ENCODE measurements around the gene ATG10. TPM values are rescaled to one million over a fixed set of nuclear protein-coding genes. Genes with fewer than 3 reads are reported as not detected.
"Not testable (repeated sequence)": the region's sequence is repeated elsewhere in the genome, so short reads cannot be mapped to it uniquely, and the experiment has no call there.

ATG10 gene
- total RNA-seq, 1 donor from 2014 or later: 6.1 TPM

DNA sequence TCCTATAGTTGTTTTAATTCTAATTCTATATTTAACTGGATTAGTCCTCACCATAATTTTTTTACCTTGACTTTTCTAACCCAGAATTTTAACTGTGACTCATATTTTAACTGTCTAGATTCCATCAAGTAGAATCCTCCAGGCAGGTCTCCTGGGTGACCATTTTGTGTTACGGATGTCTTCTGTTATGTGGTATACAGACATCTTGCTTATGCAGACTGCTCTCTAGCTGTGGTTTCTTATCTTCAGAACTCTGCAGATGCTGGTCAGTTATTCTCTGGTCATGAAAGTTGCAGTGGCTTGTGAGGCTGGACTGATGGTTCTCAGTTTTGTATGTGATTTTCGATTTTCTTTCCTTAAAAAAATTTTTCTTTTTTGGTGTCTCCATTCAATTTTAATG is 139.4 kb downstream of the ATG10 start:
- intact Hi-C loops (cut with micrococcal nuclease): no loop called here
- no peaks in the 10 kb centered on the region for H3K27me3 Mint-ChIP-seq (ENCODE audit: insufficient read depth)
- H3K4me3 Mint-ChIP-seq: no peak overlapping the region
- DNase-seq (ENCODE audit: low spot score): no peak
- no peaks in the 10 kb centered on the region for H3K36me3 Mint-ChIP-seq (ENCODE audit: low read depth)
- H3K9me3 Mint-ChIP-seq: no peaks in the 10 kb centered on the region
- no peaks in the 10 kb centered on the region for H3K4me1 Mint-ChIP-seq (ENCODE audit: low read depth)
- no peak overlapping the region for H3K27ac Mint-ChIP-seq

DNA sequence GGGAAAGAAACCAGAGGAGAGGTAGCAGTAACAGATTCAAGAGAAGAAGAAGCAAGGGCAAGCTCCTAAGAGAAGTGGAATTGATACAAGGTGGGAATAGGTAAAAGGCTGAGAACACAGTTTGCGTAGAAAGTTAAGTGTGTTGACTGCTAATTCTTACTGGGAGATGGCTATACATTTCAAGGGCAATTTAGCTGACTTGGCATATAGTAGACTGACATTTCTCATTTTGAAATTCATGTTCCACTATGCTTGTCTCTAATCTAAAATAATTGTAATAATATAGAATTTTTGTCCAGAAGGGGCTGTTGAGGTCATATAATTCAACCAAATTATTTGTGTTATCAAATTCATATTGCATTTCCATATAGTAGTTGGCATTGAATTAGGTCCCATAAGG is 144.0 kb downstream of the ATG10 start:
- intact Hi-C loops (cut with micrococcal nuclease): no loop called here
- Mint-ChIP-seq H3K4me1 (ENCODE audit: low read depth) (no peaks in the 10 kb centered on the region), H3K9me3 (no peaks in the 10 kb centered on the region), H3K36me3 (ENCODE audit: low read depth) (no peaks in the 10 kb centered on the region), H3K27ac (no peak overlapping the region), H3K4me3 (no peak overlapping the region), H3K27me3 (ENCODE audit: insufficient read depth) (no peaks in the 10 kb centered on the region)
- DNase-seq (ENCODE audit: low spot score): no peak

DNA sequence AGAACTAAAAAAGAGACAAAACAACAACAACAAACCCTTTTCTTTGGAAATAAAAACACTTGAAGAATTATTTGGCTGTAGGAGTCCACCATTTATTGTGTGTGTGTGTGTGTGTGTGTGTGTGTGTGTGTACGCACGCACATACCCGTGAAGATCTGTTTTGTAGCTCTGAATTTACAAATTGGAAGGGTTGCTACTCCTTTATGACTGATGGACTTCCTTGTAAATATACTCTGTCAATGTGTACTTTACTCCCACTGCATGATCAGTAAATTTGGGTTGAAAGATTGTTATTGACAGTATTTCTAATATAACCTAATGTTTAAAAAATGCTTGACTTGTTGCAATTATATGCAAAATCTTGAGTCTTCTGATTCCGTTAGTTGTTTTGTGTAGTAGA is 148.1 kb downstream of the ATG10 start:
- no peak overlapping the region for H3K4me3 Mint-ChIP-seq
- H3K27ac Mint-ChIP-seq: no peak overlapping the region
- DNase-seq (ENCODE audit: low spot score): no peak
- no peaks in the 10 kb centered on the region for H3K36me3 Mint-ChIP-seq (ENCODE audit: low read depth)
- H3K4me1 Mint-ChIP-seq (ENCODE audit: low read depth): no peaks in the 10 kb centered on the region
- H3K9me3 Mint-ChIP-seq: peaks cover 10% of the 10 kb centered on the region
- intact Hi-C loops (cut with micrococcal nuclease): no loop called here
- no peaks in the 10 kb centered on the region for H3K27me3 Mint-ChIP-seq (ENCODE audit: insufficient read depth)

DNA sequence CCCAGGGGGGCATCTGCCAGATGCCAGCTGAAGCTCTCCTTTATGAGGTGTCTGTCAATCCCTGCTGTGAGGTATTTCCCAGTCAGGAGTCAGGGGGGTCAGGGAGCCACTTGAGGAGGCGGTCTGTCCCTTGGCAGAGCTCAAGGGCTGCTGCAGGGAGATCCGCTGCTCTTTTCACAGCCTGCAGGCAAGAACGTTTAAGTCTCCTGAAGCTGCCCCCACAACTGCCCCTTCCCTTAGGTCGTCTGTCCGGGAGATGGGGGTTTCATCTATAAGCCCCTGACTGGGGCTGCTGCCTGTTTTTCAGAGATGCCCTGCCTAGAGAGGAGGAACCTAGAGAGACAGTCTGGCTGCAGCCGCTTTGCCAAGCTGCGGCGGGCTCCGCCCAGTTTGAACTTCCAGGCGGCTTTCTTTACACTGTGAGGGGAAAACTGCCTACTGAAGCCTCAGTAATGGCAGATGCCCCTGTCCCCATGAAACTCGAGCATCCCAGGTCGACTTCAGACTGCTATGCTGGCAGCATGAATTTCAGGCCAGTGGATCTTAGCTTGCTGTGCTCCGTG is 158.0 kb downstream of the ATG10 start:
- Mint-ChIP-seq H3K27me3 (ENCODE audit: insufficient read depth) (no peaks in the 10 kb centered on the region), H3K9me3 (peaks cover 25% of the 10 kb centered on the region), H3K27ac (no peak overlapping the region), H3K36me3 (ENCODE audit: low read depth) (no peaks in the 10 kb centered on the region), H3K4me3 (no peak overlapping the region), H3K4me1 (ENCODE audit: low read depth) (no peaks in the 10 kb centered on the region)
- no peak for DNase-seq (ENCODE audit: low spot score)
- intact Hi-C loops (cut with micrococcal nuclease): no loop called here

DNA sequence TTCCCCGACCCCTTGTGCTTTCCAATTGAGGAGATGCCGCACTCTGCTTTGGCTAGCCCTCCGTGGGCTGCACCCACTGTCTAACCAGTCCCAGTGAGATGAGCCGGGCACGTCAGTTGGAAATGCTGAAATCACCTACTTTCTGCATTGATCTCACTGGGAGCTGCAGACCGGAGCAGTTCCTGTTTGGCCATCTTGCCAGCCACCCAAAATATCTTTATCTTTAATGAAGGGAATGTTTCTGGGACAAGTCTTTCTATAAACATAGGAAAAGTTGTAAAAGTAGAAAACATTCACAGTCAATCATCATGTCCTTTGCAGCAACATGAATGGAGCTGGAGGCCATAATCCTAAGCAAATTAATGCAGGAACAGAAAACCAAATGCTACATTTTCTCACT is 158.8 kb downstream of the ATG10 start:
- no peaks in the 10 kb centered on the region for H3K27me3 Mint-ChIP-seq (ENCODE audit: insufficient read depth)
- no peak overlapping the region for H3K4me3 Mint-ChIP-seq
- intact Hi-C loops (cut with micrococcal nuclease): no loop called here
- H3K27ac Mint-ChIP-seq: no peak overlapping the region
- no peaks in the 10 kb centered on the region for H3K4me1 Mint-ChIP-seq (ENCODE audit: low read depth)
- no peak for DNase-seq (ENCODE audit: low spot score)
- H3K36me3 Mint-ChIP-seq (ENCODE audit: low read depth): no peaks in the 10 kb centered on the region
- H3K9me3 Mint-ChIP-seq: peaks cover 33% of the 10 kb centered on the region

DNA sequence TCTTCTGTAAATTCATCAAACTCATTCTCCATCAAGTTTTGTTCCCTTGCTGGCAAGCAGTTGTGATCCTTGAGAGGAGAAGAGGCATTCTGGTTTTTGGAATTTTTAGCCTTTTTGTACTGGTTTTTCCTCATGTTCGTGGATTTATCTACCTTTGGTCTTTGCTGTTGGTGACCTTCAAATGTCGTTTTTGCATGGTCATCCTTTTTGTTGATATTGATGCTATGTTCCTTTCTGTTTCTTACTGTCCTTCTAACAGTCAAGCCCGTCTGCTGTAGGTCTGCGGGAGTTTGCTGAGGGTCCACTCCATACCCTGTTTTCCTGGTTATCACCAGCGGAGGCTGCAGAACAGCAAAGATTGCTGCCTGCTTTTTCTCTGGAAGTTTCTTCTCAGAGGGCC is 165.4 kb downstream of the ATG10 start:
- H3K27ac Mint-ChIP-seq: no peak overlapping the region
- no peaks in the 10 kb centered on the region for H3K4me1 Mint-ChIP-seq (ENCODE audit: low read depth)
- H3K4me3 Mint-ChIP-seq: no peak overlapping the region
- no peak for DNase-seq (ENCODE audit: low spot score)
- H3K36me3 Mint-ChIP-seq (ENCODE audit: low read depth): no peaks in the 10 kb centered on the region
- H3K27me3 Mint-ChIP-seq (ENCODE audit: insufficient read depth): no peaks in the 10 kb centered on the region
- peaks cover 23% of the 10 kb centered on the region for H3K9me3 Mint-ChIP-seq
- intact Hi-C loops (cut with micrococcal nuclease): no loop called here

DNA sequence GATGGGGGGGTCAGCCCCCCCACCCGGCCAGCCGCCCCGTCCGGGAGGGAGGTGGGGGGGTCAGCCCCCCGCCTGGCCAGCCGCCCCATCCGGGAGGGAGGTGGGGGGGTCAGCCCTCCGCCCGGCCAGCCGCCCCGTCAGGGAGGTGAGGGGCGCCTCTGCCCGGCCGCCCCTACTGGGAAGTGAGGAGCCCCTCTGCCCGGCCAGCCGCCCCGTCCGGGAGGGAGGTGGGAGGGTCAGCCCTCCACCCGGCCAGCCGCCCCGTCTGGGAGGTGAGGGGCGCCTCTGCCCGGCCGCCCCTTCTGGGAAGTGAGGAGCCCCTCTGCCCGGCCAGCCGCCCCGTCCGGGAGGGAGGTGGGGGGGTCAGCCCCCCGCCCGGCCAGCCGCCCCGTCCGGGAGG is 168.0 kb downstream of the ATG10 start:
- H3K27ac Mint-ChIP-seq; H3K4me1 Mint-ChIP-seq (ENCODE audit: low read depth); intact Hi-C loops (cut with micrococcal nuclease); H3K36me3 Mint-ChIP-seq (ENCODE audit: low read depth); H3K27me3 Mint-ChIP-seq (ENCODE audit: insufficient read depth); DNase-seq (ENCODE audit: low spot score); H3K4me3 Mint-ChIP-seq: not testable (repeated sequence)
- peaks cover 22% of the 10 kb centered on the region for H3K9me3 Mint-ChIP-seq

DNA sequence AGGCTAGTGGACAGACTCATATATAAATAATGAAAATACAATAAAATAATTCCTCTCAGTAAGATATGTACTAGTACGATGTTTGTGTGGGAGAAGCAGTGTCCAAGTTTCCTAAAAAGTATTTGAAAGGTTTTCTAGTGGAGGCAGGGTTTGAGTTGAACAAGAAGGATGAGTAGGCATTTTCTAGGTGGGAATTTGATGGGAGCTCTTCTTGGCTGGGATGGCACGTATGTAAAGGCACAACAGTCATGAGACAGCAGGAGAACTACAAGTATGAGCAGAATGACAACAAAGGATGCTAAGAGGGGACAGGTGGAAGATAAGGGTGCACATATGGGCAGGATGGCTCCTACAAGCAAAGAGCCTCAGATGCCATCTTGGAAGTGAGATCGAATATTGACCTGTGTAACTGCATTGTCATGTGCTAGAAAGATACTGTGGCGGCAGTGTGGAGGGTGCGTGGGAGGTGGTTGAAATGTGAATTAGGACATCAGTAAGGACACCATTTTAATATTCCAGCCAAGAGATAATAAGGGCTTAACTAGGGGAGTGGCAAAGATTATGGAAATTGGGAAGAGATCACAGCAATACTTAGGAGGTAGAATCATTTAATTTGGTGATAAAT is 170.5 kb downstream of the ATG10 start:
- no peak overlapping the region for H3K4me3 Mint-ChIP-seq
- no peaks in the 10 kb centered on the region for H3K4me1 Mint-ChIP-seq (ENCODE audit: low read depth)
- H3K9me3 Mint-ChIP-seq: peaks cover 4% of the 10 kb centered on the region
- no peaks in the 10 kb centered on the region for H3K27me3 Mint-ChIP-seq (ENCODE audit: insufficient read depth)
- intact Hi-C loops (cut with micrococcal nuclease): no loop called here
- no peak overlapping the region for H3K27ac Mint-ChIP-seq
- no peak for DNase-seq (ENCODE audit: low spot score)
- no peaks in the 10 kb centered on the region for H3K36me3 Mint-ChIP-seq (ENCODE audit: low read depth)

DNA sequence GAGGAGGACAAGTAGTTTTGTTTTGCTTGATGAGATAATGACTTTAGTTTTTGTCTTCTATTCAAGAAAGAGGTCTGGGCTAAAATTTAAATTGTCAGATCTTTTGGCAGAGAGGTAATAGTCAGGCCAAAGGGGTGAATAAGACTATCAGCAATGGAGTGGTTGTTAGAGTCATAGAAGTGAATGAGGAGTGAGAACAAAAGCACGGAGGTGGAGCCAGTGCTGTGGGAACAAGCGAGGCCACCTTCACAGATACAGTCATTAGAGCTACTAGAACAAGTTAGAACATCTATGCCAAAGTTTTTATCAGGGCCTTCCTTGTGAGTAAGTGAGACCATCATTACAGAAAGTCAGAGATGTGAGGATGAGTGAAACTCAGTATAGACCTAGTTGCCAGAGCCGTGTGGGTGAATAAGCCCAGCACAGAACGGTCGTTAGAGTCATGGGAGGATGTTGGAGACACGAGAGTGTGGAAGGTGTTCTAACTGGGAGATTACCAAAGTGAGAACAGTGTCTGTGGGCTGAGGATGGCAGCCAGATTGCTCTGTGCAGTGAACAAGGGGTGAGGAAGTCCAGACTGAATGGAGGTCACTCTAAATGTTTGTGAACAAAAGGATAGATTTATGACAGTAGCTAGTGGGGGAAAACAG is 171.2 kb downstream of the ATG10 start:
- H3K36me3 Mint-ChIP-seq (ENCODE audit: low read depth): no peaks in the 10 kb centered on the region
- intact Hi-C loops (cut with micrococcal nuclease): no loop called here
- peaks cover 2% of the 10 kb centered on the region for H3K27me3 Mint-ChIP-seq (ENCODE audit: insufficient read depth)
- DNase-seq (ENCODE audit: low spot score): no peak
- no peak overlapping the region for H3K27ac Mint-ChIP-seq
- H3K4me1 Mint-ChIP-seq (ENCODE audit: low read depth): no peaks in the 10 kb centered on the region
- no peak overlapping the region for H3K4me3 Mint-ChIP-seq
- H3K9me3 Mint-ChIP-seq: peaks cover 4% of the 10 kb centered on the region

DNA sequence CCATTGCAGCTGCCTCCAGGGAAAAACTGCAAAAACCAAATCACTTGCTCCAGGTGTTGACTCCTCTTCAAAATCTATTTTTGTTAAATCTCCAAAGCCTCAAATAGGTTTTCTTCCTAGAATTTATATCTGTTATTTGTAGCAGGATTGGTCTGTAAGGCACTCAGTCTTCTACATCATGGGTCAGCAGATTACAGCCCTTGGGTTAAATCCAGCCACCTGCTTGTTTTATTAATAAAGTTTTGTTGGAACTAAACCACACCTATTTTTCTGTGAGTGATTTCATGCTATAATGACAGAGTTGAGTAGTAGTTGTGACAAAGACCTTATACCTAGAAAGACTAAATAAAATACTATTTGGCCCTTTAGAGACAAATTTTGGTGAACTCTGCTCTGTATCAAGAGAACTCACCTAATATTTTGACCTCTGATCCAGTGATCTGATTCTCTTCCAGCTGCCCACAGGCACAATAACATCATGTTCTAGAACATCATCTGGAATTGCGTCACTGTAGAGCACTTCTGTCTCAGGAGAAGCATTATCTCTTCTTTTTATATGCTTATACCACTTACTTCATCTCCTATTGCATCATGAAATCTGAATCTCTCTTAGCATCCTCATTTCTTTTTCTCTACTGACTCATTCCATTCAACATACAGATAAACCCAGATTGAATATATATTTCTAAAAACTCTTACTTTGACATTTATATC is 176.2 kb downstream of the ATG10 start:
- no peak for DNase-seq (ENCODE audit: low spot score)
- H3K27me3 Mint-ChIP-seq (ENCODE audit: insufficient read depth): peaks cover 2% of the 10 kb centered on the region
- intact Hi-C loops (cut with micrococcal nuclease): loop anchor here (5.0 kb wide), 1 partner anchor 549 kb away; no protein-coding TSS in a partner anchor
- no peaks in the 10 kb centered on the region for H3K4me1 Mint-ChIP-seq (ENCODE audit: low read depth)
- H3K36me3 Mint-ChIP-seq (ENCODE audit: low read depth): no peaks in the 10 kb centered on the region
- H3K4me3 Mint-ChIP-seq: no peak overlapping the region
- H3K9me3 Mint-ChIP-seq: peaks cover 4% of the 10 kb centered on the region
- no peak overlapping the region for H3K27ac Mint-ChIP-seq

DNA sequence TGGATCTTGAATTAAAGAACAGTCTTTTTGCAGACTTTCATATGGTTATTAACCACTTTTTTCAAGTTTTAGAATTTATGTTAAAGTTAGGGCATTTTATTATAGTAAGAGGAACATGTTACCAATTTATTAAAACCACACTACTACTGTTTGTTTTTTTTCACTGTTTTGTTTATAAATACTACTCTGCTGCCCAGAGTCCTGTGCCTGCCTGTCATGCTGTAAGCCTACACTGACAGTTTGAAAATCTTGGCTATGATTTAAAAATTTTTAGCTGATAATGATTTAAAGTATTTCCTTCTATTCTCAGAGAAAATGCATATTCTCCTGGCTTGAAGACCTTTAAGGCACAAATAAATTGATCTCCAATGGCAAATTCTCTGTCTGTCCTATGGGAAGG is 177.6 kb downstream of the ATG10 start:
- Mint-ChIP-seq H3K4me1 (ENCODE audit: low read depth) (no peaks in the 10 kb centered on the region), H3K27ac (no peak overlapping the region), H3K27me3 (ENCODE audit: insufficient read depth) (peaks cover 2% of the 10 kb centered on the region), H3K36me3 (ENCODE audit: low read depth) (no peaks in the 10 kb centered on the region), H3K9me3 (no peaks in the 10 kb centered on the region), H3K4me3 (no peak overlapping the region)
- no peak for DNase-seq (ENCODE audit: low spot score)
- intact Hi-C loops (cut with micrococcal nuclease): loop anchor here (5.0 kb wide), 1 partner anchor 548 kb away; no protein-coding TSS in a partner anchor

DNA sequence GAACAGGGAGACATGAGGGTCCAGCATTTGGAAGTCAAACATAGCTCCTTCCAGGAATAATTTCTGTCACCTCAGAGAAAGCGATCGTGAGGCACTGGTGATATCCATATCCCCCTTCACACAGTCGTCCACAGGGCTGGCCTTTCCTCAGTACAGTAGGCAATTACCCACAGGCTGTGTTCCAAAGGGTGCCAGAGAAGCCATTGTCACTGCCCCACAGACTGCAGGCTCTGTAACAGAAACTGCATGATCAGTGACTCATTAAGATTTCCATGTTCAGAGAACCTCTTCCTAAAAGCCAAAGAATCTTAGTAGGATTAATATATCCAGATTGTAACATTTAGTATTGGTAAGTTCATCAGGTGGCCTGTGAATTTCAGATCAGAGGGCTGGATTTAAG is 178.7 kb downstream of the ATG10 start:
- intact Hi-C loops (cut with micrococcal nuclease): no loop called here
- DNase-seq (ENCODE audit: low spot score): no peak
- H3K36me3 Mint-ChIP-seq (ENCODE audit: low read depth): no peaks in the 10 kb centered on the region
- H3K4me1 Mint-ChIP-seq (ENCODE audit: low read depth): no peaks in the 10 kb centered on the region
- H3K4me3 Mint-ChIP-seq: no peak overlapping the region
- H3K27me3 Mint-ChIP-seq (ENCODE audit: insufficient read depth): peaks cover 2% of the 10 kb centered on the region
- H3K27ac Mint-ChIP-seq: no peak overlapping the region
- H3K9me3 Mint-ChIP-seq: no peaks in the 10 kb centered on the region

DNA sequence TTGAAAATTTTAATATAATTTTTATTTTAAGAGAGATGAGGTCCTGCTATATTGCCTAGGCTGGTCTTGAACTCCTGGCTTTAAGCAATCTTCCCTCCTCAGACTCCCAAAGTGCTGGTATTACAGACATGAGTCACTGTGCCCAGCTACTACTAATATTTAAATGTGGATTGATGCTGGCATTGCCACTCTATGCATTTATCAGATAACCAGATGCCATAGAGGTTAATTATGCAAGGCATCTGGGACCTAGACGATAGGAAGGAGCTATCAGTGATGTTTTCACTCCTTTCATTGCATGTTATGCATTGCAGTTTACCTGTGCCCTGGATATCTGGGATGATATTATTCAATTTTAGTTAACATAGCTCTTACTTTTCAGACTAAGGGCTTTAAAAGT is 179.4 kb downstream of the ATG10 start:
- Mint-ChIP-seq H3K36me3 (ENCODE audit: low read depth) (no peaks in the 10 kb centered on the region), H3K4me3 (no peak overlapping the region), H3K4me1 (ENCODE audit: low read depth) (no peaks in the 10 kb centered on the region), H3K9me3 (no peaks in the 10 kb centered on the region), H3K27me3 (ENCODE audit: insufficient read depth) (peaks cover 2% of the 10 kb centered on the region), H3K27ac (no peak overlapping the region)
- intact Hi-C loops (cut with micrococcal nuclease): no loop called here
- DNase-seq (ENCODE audit: low spot score): no peak

Measured in activated T-helper 1 cell treated with anti-CD3 and anti-CD28 coated beads, Interleukin-12 subunit alpha, Interleukin-12 subunit beta, Interleukin-2, Interleukin-4 antibody, amounts not matched to agents 30 ng/mL and 10 ng/mL and 1 ng/mL, durations not matched to agents 14 hours and 24 hours and 36 hours (primary cell).